ENCODE measurements around the gene MUSTN1.

- no peak for TF ChIP-seq EZH2phosphoT487 (IDR thresholded peaks at IDR 0.05; ENCODE audit: insufficient read depth, low read depth)
- no peak for TF ChIP-seq EZH2 (IDR thresholded peaks at IDR 0.05; ENCODE audit: insufficient read depth, poor library complexity, severe bottlenecking)
These were observed 23.3 kb downstream of the MUSTN1 start for GRCh38 chr3:52811452-52812011.
